ENCODE measurements around the gene MLST8. TPM values are rescaled to one million over a fixed set of nuclear protein-coding genes. Genes with fewer than 3 reads are reported as not detected.

The MLST8 gene
- total and polyA plus RNA-seq, 2 of the 8 experiments (the other 6 are each of a cell fraction or from before 2014, with no cell fraction given), result 67.6 to 321 TPM

GRCh38 chr16:2234813-2235170 is 29.5 kb downstream of the MLST8 start:
- Histone ChIP-seq H2BK20ac (ENCODE audit: low read length) (no peak overlapping the region), H3K23me2 (ENCODE audit: low read depth, low read length) (peaks cover 16% of the 10 kb centered on the region; the same call in 1 of the 2 replicates), H2BK120ac (replicated peaks; ENCODE audit: low read depth, low read length) (no peak overlapping the region), H2AFZ (ENCODE audit: low read length) (no peak overlapping the region), H2BK12ac (ENCODE audit: low read depth, low read length) (no peak overlapping the region), H2AK5ac (ENCODE audit: low read depth, low read length) (no peak overlapping the region), H2BK15ac (ENCODE audit: low read length) (no peak overlapping the region), H3K27ac (ENCODE audit: low read depth, low read length) (no peak overlapping the region), H3K9ac (replicated peaks in 1 of 4; ENCODE audit: extremely low read depth in 1 of 4, low read depth in 3 of 4, low read length in 3 of 4) (no peak overlapping the region), H3K14ac (ENCODE audit: insufficient read length) (no peak overlapping the region), H2BK5ac (ENCODE audit: low read depth, low read length) (no peak overlapping the region), H3K79me1 (ENCODE audit: low read depth, low read length) (no peaks in the 10 kb centered on the region), H4K8ac (ENCODE audit: extremely low read depth, insufficient read depth, low read length) (no peak overlapping the region; the same call in 1 of the 2 replicates), H3K36me3 (ENCODE audit: control insufficient read depth in 2 of 4, insufficient read depth in 4 of 4, low read length in 3 of 4) (peaks cover 3 to 42% (median 6%) of the 10 kb centered on the region in 4 experiments; a peak in 5 of 8 replicates), H4K91ac (replicated peaks; ENCODE audit: insufficient read length, low read length) (no peak overlapping the region), H3K9me3 (ENCODE audit: insufficient read depth in 2 of 2, low read depth in 1 of 2, low read length in 1 of 2) (no peaks in the 10 kb centered on the region), H4K20me1 (replicated peaks in 1 of 2; ENCODE audit: control insufficient read depth in 1 of 2, insufficient read depth in 2 of 2, low read length in 2 of 2) (peaks cover 3 to 16% of the 10 kb centered on the region in 2 experiments), H4K5ac (ENCODE audit: insufficient read length, low read depth, low read length) (no peak overlapping the region), H3K4me1 (replicated peaks in 1 of 4; ENCODE audit: control insufficient read depth in 3 of 4, insufficient read depth in 4 of 4, low read length in 3 of 4) (peaks cover 0 to 19% (median 10%) of the 10 kb centered on the region in 4 experiments; a peak in 5 of 7 replicates), H3K4ac (replicated peaks; ENCODE audit: insufficient read length, low read depth, low read length) (no peak overlapping the region), H3K79me2 (ENCODE audit: control insufficient read depth in 1 of 2, insufficient read depth in 2 of 2, low read length in 2 of 2) (no peaks in the 10 kb centered on the region), H3K4me3 (ENCODE audit: extremely low read depth in 1 of 4, insufficient read depth in 2 of 4, low read depth in 3 of 4, low read length in 4 of 4) (no peak overlapping the region), H3K23ac (ENCODE audit: insufficient read length) (no peak overlapping the region), H3K56ac (replicated peaks; ENCODE audit: insufficient read length, low read depth, low read length) (no peak overlapping the region), H3K4me2 (ENCODE audit: insufficient read depth in 1 of 2, low read depth in 2 of 2, low read length in 2 of 2) (no peak overlapping the region), H3K18ac (ENCODE audit: extremely low read depth, low read length) (no peak overlapping the region), H3K27me3 (replicated peaks in 1 of 4; ENCODE audit: control insufficient read depth in 3 of 4, extremely low read depth in 1 of 4, insufficient read depth in 3 of 4, low read length in 3 of 4) (peaks cover 4 to 20% (median 16%) of the 10 kb centered on the region in 4 experiments; a peak in 6 of 7 replicates)
- DNase-seq (ENCODE audit: low read depth in 1 of 2, low spot score in 2 of 2), result no peak
- 100% methylated on average over 9 of the region's 18 CpGs; no CpG with 5 or more reads in 1 of the 2 experiments for WGBS, 2 experiments (ENCODE audit: extremely low coverage in 1 of 2, insufficient coverage in 1 of 2, insufficient read length in 1 of 2, insufficient replicate concordance in 2 of 2, low coverage in 1 of 2, low lambda C conversion rate in 2 of 2, missing lambda C conversion rate in 1 of 2)
- POLR2A ChIA-PET (ENCODE audit: partially characterized antibody), result interaction anchor here (0.8 to 4.5 kb wide), 8 partner anchors 8 to 297 kb away, joined by 3 to 21 read pairs (median 6); partner anchors contain the start of genes CEMP1, E4F1, ECI1 and MLST8
- CTCF ChIA-PET (ENCODE audit: partially characterized antibody), result interaction anchor here (0.6 to 2.7 kb wide), 2 partner anchors 10 to 20 kb away, joined by 3 to 9 read pairs; no protein-coding TSS in a partner anchor
- FAIRE-seq, result no peak
- TF ChIP-seq SAP30 (IDR thresholded peaks at IDR 0.05; ENCODE audit: insufficient read depth, insufficient replicate concordance, low read length), result no peak
- TF ChIP-seq ATF3 (IDR thresholded peaks at IDR 0.05; ENCODE audit: insufficient read depth, low read depth, low read length), result no peak
- TF ChIP-seq SIN3A (conservative IDR thresholded peaks at IDR 0.05 in 1 of 2, IDR thresholded peaks at IDR 0.05 in 1 of 2; ENCODE audit: low read depth in 1 of 2, low read length in 2 of 2), result no peak
- no peak for TF ChIP-seq SP2 (IDR thresholded peaks at IDR 0.05; ENCODE audit: low read length)
- TF ChIP-seq KDM4A (IDR thresholded peaks at IDR 0.05; ENCODE audit: low read depth, low read length, severe bottlenecking), result no peak
- TF ChIP-seq CHD2 (IDR thresholded peaks at IDR 0.05; ENCODE audit: low read length), result no peak
- TF ChIP-seq SIX5 (IDR thresholded peaks at IDR 0.05; ENCODE audit: low read depth, low read length), result no peak
- no peak for TF ChIP-seq ASH2L (IDR thresholded peaks at IDR 0.05; ENCODE audit: low read length)
- TF ChIP-seq POLR2A (IDR thresholded peaks at IDR 0.05; ENCODE audit: control extremely low read depth in 1 of 2, low read depth in 2 of 2, low read length in 2 of 2), result no peak
- TF ChIP-seq JUN (IDR thresholded peaks at IDR 0.05; ENCODE audit: low read depth, low read length), result no peak
- no peak for TF ChIP-seq EZH2 (IDR thresholded peaks at IDR 0.05; ENCODE audit: low read depth, low read length, severe bottlenecking)
- no peak for TF ChIP-seq RNF2 (IDR thresholded peaks at IDR 0.05; ENCODE audit: borderline replicate concordance, low read depth, low read length, missing control alignments, poor library complexity, severe bottlenecking)
- no peak for TF ChIP-seq BCL11A (IDR thresholded peaks at IDR 0.05; ENCODE audit: low read depth in 2 of 2, low read length in 2 of 2)

Measured in H1 (cell line).